Keratinocyte (primary cell): ENCODE results near the gene NOB1. TPM values are rescaled to one million over a fixed set of nuclear protein-coding genes. Genes with fewer than 3 reads are reported as not detected.
A peak's percentile ranks its signal among the peaks of the same experiment; 100 is the strongest.

Experiments used
- DNase-seq: peaks from one replicate; pipeline ENCODE4 v3.0.0-alpha.2; 2011; ENCODE audit warnings: low read depth, missing footprints, low spot score
- FAIRE-seq: peaks from 2 replicates; lab custom pipeline; 2011; peaks lifted over from hg19 to GRCh38; lab: Jason Lieb, UNC
- H2AFZ ChIP-seq: 2 replicates; pipeline ENCODE4 v1.6.0; 2012; ENCODE audit warnings: low read length, control low read depth, inconsistent platforms; ENCODE audit not compliant: control insufficient read depth
- H3K27ac ChIP-seq: 2 replicates; pipeline ENCODE4 v1.5.1; 2011; ENCODE audit warnings: low read length; ENCODE audit not compliant: control insufficient read depth, insufficient read depth
- H3K27me3 ChIP-seq: 3 replicates; pipeline ENCODE4 v1.6.0; 2011; ENCODE audit warnings: low read length; ENCODE audit not compliant: control insufficient read depth, insufficient read depth; ENCODE audit errors: extremely low read depth
- H3K36me3 ChIP-seq, 2 experiments: 2 replicates in 1 of 2; 3 replicates in 1 of 2; pipeline ENCODE4 v1.5.1; 2011; ENCODE audit warnings: low read length in 2 of 2, mild to moderate bottlenecking in 1 of 2; ENCODE audit not compliant: control insufficient read depth in 2 of 2, insufficient read depth in 2 of 2; ENCODE audit errors: extremely low read depth in 1 of 2
- H3K4me1 ChIP-seq: 3 replicates; pipeline ENCODE4 v1.5.1; 2011; ENCODE audit warnings: low read length; ENCODE audit not compliant: control insufficient read depth, insufficient read depth; ENCODE audit errors: extremely low read depth
- H3K4me2 ChIP-seq: 3 replicates; pipeline ENCODE4 v1.6.0; 2011; ENCODE audit warnings: low read depth, low read length; ENCODE audit not compliant: control insufficient read depth, insufficient read depth; ENCODE audit errors: extremely low read depth
- H3K4me3 ChIP-seq, 3 experiments: fragments of 200-600 bp in 1 of 3; sonication (generic) in 1 of 3; 2 replicates in 2 of 3; 3 replicates in 1 of 3; pipeline ENCODE4 v1.5.1; 2011 to 2016; ENCODE audit warnings: low read length in 3 of 3, mild to moderate bottlenecking in 3 of 3, control low read depth in 2 of 3, inconsistent platforms in 1 of 3, low read depth in 1 of 3, mixed read lengths in 1 of 3, mixed run types in 1 of 3, moderate library complexity in 1 of 3; ENCODE audit not compliant: control insufficient read depth in 2 of 3, insufficient read depth in 2 of 3; ENCODE audit errors: extremely low read depth in 1 of 3
- H3K79me2 ChIP-seq: 2 replicates; pipeline ENCODE4 v1.6.0; 2012; ENCODE audit warnings: low read length; ENCODE audit not compliant: control insufficient read depth, insufficient read depth
- H3K9ac ChIP-seq: 3 replicates; pipeline ENCODE4 v1.6.0; 2011; ENCODE audit warnings: low read length; ENCODE audit not compliant: control insufficient read depth, insufficient read depth; ENCODE audit errors: extremely low read depth
- H3K9me1 ChIP-seq: 3 replicates; pipeline ENCODE4 v1.6.0; 2011; ENCODE audit warnings: low read length; ENCODE audit not compliant: control insufficient read depth, insufficient read depth; ENCODE audit errors: extremely low read depth
- H3K9me3 ChIP-seq: 2 replicates; pipeline ENCODE4 v1.5.1; 2012; ENCODE audit warnings: low read depth, low read length; ENCODE audit not compliant: control insufficient read depth
- H4K20me1 ChIP-seq: 3 replicates; pipeline ENCODE4 v1.6.0; 2011; ENCODE audit warnings: low read length; ENCODE audit not compliant: control insufficient read depth, insufficient read depth; ENCODE audit errors: extremely low read depth
- EZH2 ChIP-seq: IDR thresholded peaks from one replicate; pipeline ENCODE4 v1.6.1; 2012; ENCODE audit warnings: inconsistent platforms, mild to moderate bottlenecking, low read length, moderate library complexity
- dilution Hi-C: fragments of 300-500 bp; cut with MboI; formaldehyde crosslinking; loops from one replicate; pipeline ENCODE4 v1.7.0; 2020; ENCODE audit warnings: low sequenced_read_pairs; ENCODE audit not compliant: extremely low pct_ligation_motif_present
- polyA plus RNA-seq, 5 experiments: library from polyadenylated mRNA; depleted of rRNA in 3 of 5; stranded (reverse) in 3 of 5; stranded (forward) in 1 of 5; unstranded in 1 of 5; fragments of >200 nt; gene quantifications; 1 replicate in 1 of 5; 2 replicates in 3 of 5; 3 replicates in 1 of 5; pipeline versions ENCODE4 v1.2.1 to v1.2.3, GENCODE V29; 2011 to 2012; ENCODE audit warnings: missing spikeins in 2 of 5, low read depth in 1 of 5, low replicate concordance in 1 of 5
- TF ChIP-seq, protein P1 (sequence below), 3 experiments: IDR thresholded peaks in 1 of 3; conservative IDR thresholded peaks in 1 of 3; optimal IDR thresholded peaks in 1 of 3; 2 replicates in 2 of 3; 3 replicates in 1 of 3; pipeline versions ENCODE3 to v1.5.1; 2011; ENCODE audit warnings: low read length in 3 of 3, mild to moderate bottlenecking in 3 of 3, moderate library complexity in 2 of 3, control low read depth in 1 of 3, inconsistent platforms in 1 of 3; ENCODE audit not compliant: insufficient read depth in 2 of 3; ENCODE audit errors: extremely low read depth in 1 of 3

NOB1 gene
- polyA plus RNA-seq, 1 donor (not counting 4 experiments of a cell fraction or from before 2014, with no cell fraction given) = 63.0 TPM

DNA sequence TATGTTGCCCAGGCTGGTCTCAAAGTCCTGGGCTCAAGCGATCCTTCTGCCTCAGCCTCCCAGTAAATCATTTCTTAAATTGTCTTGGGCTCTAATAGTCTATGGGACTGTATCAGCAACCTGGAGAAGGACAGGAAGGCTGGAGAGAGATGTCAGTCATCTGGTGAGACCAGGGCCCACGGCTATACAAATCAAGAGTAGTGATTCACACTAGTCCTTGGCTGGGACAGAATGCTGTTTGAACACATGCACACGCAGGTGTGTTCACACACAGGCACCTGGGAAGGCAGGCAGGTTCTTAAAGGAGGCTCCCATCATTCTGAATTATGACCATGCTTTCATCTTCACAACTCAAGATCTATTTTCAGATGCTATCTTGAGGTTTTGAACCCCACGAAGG is 42.4 kb downstream of the NOB1 start:
- TF ChIP-seq EZH2 = no peak
- TF ChIP-seq, protein P1, sequence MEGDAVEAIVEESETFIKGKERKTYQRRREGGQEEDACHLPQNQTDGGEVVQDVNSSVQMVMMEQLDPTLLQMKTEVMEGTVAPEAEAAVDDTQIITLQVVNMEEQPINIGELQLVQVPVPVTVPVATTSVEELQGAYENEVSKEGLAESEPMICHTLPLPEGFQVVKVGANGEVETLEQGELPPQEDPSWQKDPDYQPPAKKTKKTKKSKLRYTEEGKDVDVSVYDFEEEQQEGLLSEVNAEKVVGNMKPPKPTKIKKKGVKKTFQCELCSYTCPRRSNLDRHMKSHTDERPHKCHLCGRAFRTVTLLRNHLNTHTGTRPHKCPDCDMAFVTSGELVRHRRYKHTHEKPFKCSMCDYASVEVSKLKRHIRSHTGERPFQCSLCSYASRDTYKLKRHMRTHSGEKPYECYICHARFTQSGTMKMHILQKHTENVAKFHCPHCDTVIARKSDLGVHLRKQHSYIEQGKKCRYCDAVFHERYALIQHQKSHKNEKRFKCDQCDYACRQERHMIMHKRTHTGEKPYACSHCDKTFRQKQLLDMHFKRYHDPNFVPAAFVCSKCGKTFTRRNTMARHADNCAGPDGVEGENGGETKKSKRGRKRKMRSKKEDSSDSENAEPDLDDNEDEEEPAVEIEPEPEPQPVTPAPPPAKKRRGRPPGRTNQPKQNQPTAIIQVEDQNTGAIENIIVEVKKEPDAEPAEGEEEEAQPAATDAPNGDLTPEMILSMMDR (optimal IDR thresholded peaks at IDR 0.05 in 1 of 3, IDR thresholded peaks at IDR 0.05 in 1 of 3, conservative IDR thresholded peaks at IDR 0.05 in 1 of 3; ENCODE audit: extremely low read depth in 1 of 3, insufficient read depth in 2 of 3, low read length in 3 of 3) = no peak
- peak; percentile 17 for DNase-seq
- Histone ChIP-seq H3K9me1 (no peaks in the 10 kb centered on the region), H3K4me2 (no peak overlapping the region), H3K9me3 (no peaks in the 10 kb centered on the region), H3K27ac (peak overlapping the region; percentile 62), H3K27me3 (no peaks in the 10 kb centered on the region), H3K36me3 (peaks cover 18 to 20% of the 10 kb centered on the region in 2 experiments), H4K20me1 (no peaks in the 10 kb centered on the region), H3K4me3 (no peak overlapping the region), H3K4me1 (peaks cover 21% of the 10 kb centered on the region), H3K9ac (no peak overlapping the region), H3K79me2 (no peaks in the 10 kb centered on the region), H2AFZ (no peak overlapping the region)
- no peak for FAIRE-seq
- dilution Hi-C loops = no loop called here

DNA sequence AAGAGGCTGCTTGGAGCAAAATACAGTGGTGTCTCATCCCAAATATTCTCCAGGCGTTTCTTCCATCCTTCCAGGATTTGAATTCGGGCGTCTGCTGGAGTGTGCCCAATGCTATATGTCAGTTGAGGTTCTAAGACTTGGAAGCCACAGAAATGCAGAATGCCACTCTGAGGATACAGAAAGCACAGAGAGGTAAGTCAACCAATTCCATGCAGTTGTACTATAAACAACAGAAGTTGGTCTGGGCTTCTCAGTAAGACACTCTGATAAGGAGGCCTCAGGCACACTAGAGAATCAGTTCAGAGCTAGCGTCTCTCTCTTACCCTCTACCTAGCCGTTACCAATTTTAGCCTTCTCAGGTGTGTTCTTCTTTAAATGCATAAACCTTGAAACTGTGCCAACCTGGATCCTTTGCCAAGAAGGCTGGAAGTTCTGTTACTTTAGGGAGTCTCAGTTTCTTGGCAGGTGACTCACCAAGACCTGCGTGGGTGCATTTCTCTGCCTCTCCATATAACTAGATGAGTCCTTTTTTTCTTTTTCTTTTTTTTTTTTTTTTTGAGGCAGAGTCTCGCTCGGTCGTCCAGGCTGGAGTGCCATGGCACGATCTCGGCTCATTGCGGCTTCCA is 43.5 kb downstream of the NOB1 start:
- Histone ChIP-seq H3K9me3 (no peaks in the 10 kb centered on the region), H3K4me1 (peaks cover 26% of the 10 kb centered on the region), H4K20me1 (no peaks in the 10 kb centered on the region), H3K36me3 (peaks cover 16 to 18% of the 10 kb centered on the region in 2 experiments), H3K4me3 (peak overlapping the region in 1 of 3 experiments; percentile 13), H3K4me2 (peak overlapping the region; percentile 70), H3K9ac (peak overlapping the region; percentile 30), H3K9me1 (no peaks in the 10 kb centered on the region), H3K27me3 (no peaks in the 10 kb centered on the region), H3K79me2 (no peaks in the 10 kb centered on the region), H2AFZ (no peak overlapping the region), H3K27ac (peak overlapping the region; percentile 62)
- TF ChIP-seq EZH2 = no peak
- TF ChIP-seq, protein P1 (optimal IDR thresholded peaks at IDR 0.05 in 1 of 3, IDR thresholded peaks at IDR 0.05 in 1 of 3, conservative IDR thresholded peaks at IDR 0.05 in 1 of 3; ENCODE audit: extremely low read depth in 1 of 3, insufficient read depth in 2 of 3, low read length in 3 of 3) = no peak
- DNase-seq (peak; percentile 84), FAIRE-seq (peak; percentile 79)
- dilution Hi-C loops = no loop called here
